Measurements from ENCODE around the gene IFT43.

GRCh38 chr14:75970989-75971388 lies 14.6 kb upstream of the IFT43 start:
- TF ChIP-seq CTCF (IDR thresholded peaks at IDR 0.05) = no peak
- TF ChIP-seq EZH2phosphoT487 (IDR thresholded peaks at IDR 0.05) = no peak
- TF ChIP-seq EZH2 (IDR thresholded peaks at IDR 0.05) = no peak

Data from neural progenitor cell (in vitro differentiated cells).